HTR-8/SVneo (cell line): ENCODE results near the gene CCDC195.

Source experiments
- DNase-seq: peaks from one replicate; pipeline ENCODE4 v3.0.0; 2011; ENCODE audit warnings: low spot score, mixed read lengths; ENCODE audit not compliant: insufficient read length
- FAIRE-seq: peaks from 2 replicates; lab custom pipeline; 2011; peaks lifted over from hg19 to GRCh38; lab: Jason Lieb, UNC

CCDC195 gene, protein sequence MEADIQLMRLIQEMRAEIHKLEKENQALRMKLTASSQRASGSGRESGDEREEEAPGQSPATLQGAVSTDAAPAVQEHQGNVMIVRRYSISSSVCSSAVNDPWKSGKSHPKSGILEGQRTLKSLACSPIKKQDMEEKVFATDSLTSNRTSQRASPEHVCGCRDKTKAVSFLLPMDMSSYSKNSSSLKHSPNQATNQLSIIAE

DNA sequence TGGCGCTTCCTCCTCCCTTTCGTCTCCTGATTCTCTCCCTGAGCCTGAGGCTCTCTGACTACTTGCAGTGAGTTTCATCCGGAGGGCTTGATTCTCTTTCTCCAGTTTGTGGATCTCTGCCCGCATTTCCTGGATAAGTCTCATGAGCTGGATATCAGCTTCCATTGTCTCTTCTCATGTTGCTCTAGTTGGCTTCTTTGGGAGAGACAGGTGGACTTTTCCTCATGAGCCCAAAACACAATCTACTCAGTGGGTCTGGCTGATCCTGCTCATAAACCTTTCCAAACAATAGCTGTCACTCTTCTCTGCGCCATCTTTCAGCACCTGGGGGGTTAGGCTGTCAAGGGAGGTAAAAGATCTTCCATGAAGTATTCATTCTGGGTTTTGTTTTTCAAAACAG lies at the start of gene CCDC195:
TSS of gene CCDC195 (minus strand) at position 165 of the 400 bp plus-strand sequence. CDS start at position 165, 0 bp downstream.
- DNase-seq (no peak), FAIRE-seq (no peak)

DNA sequence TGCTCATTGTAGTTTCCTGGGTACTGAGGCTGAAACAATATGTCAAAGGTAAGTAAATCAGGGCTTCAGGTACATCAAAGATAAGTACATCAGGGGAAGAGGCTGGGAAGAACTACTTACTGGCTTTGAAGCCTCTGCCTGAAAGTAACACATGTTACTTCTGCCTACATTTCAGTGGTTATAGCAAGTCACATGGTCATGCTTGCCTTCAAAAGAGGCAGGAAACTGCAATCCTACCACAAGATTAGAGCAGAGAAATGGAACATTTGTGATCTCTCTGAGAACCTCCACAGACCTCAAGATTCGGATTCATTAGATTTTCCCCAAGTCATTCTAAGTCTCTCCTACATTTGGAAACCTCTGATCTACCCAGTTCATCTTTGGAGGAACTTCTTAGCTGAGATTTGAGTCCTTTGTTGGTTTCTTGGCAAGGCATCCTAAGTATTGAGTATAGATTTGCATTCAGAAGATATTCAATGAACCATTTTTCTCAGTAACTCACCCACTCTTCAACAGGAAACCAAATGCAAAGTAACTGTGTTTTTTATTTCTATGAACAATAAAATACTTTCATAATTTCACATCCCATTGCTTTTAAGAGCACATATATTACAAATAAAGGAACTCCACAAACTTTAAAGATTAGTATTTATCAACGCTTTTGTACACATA lies 48.5 kb upstream of the CCDC195 start:
- no peak for FAIRE-seq

DNA sequence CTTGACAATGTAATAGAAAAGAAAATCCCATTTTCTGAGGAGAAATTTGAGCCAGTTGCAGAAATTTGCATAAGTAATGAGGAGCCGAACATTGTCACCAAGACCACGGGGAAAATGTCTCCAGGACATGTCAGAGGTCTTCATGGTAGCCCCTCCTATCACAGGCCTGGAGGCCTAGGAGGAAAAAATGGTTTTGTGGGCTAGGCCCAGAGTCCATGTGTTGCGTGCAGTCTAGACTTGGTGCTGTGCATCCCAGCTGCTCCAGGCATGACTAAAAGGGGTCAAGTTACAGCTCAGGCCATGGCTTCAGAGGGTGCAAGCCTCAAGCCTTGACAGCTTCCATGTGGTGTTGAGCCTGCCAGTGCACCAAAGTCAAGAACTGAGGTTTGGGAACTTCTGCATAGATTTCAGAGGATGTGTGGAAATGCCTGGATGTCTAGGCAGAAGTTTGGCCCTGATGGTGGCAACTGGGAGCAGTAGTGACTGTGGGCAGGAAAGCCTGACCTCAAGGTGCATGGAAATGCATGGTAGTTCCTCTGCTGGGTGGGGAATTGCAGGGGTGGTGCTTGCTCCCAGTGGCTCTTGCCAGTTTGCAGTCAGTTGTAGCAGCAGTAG lies 41.9 kb upstream of the CCDC195 start:
- no peak for FAIRE-seq
- no peak for DNase-seq

More for the DNA sequence above, 48.5 kb upstream of the CCDC195 start:
- DNase-seq: no peak

DNA sequence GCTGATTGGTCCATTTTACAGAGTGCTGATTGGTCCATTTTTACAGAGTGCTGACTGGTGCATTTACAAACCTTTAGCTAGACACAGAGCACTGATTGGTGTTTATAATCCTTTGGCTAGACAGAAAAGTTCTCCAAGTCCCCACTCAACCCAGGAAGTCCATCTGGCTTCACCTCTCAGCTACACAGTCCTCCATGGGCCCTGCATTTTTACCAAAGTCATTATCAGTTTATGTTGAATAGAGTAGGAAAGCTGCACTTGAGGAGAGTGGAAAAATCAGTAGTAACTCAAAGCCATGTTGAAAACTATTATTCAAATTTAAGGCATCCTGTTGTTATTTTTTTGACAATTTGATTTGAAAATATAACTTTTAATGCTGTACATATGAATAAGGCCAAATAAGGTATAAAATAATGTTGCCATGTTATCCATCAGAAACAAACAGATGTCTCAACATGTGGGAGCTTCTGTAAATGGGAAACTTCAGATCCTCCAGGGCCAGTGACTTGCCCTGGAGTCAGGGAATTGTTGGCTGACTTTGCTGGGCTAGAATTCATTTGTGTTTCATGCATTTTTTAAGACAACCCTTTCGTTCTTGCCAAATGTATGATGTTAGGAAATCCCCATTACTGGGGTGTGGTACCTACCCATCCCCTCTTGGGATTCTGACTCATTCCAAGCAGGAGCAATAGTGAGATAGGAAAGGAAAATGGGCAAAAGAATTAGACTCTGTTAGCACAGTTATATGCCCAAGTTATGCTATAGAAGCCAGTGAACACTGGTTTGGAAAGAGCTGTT lies 37.8 kb upstream of the CCDC195 start:
- DNase-seq (no peak), FAIRE-seq (no peak)

DNA sequence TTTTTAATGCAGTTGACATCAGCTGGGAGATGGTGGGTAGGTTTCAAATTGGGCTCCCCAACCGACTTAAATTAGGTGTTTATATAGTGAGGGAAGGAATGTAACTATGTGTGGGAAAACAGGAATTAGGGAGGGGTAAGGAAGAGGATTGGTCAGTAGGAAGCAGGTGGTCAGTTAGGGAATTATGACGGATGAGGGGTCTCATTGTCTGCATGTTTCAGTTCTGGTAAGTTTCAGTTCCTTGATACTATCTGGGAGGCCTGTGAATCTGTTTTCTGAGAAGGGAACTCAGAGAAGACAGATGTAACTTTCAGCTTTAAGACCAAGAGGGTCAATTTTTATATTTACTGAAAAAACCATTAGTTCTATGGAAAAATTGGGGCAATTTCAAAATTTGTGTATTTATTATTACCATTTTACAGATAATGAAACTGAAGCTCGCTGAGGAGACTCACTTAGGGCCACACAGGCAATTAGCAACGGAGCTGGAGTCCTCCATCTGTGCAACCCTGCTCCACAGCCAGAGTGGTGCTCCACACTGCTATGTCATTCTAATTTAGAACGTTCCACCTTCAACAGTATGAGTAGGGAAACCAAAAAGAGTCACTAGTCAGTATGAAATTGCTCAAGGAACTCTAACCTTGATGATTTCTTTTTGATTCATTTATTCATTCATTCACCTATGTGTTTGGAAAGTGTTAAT lies 36.0 kb upstream of the CCDC195 start:
- DNase-seq (no peak), FAIRE-seq (no peak)

DNA sequence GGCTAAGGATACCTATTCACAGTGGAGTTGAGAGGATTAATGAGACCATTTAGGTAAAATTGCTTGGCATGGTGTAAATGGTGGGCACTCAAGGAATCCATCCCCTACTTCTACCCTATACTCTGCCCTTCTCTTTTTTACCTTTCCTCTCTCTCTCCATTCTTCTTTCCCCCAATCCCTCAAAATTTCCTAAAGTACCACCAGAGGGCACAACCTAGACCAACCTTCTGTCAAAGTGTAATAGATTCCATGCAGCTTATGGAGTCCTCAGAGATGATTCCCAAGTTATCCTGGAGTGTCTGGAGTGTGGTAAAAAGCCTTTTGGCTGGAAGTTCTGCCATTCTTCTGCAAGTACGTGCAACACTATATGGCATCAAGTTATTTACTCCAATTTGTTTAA lies 33.0 kb upstream of the CCDC195 start:
- FAIRE-seq (no peak), DNase-seq (peak; percentile 13)

DNA sequence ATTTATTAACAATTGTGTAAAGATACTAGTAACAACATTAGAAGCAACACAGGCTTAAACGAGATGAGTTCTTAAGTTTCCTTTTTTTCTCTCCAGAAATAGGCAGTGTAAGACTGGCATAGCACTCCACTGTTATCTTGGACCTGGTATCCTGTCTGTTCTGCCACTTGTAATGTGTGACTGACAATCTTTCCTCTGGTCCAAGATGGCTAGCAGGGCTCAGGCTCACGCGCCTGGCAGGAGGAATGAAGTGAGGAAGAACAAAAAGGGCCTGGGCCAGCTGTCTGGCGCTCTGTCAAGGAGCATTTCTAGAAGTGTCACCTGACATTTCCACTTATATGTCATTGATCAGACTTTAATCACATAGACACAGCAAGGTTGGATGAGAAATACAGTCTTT lies 31.6 kb upstream of the CCDC195 start:
- no peak for FAIRE-seq
- no peak for DNase-seq

DNA sequence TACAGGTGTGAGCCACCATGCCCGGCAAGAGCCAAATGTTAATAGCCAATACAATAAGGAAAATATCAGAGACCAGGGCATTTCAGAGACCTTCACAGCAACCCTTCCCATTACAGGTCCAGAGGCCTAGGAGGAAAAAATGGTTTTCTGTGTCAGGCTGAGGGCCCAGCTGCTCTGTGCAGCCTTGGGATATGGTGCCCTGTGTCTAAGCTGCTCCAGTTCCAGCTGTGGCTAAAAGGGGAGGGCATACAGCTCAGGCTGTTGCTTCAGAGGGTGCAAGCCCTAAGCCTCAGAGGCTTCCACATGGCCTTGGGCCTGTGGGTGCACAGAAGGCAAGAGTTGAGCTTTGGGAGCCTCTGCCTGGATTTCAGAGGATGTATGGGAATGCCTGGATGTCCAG lies 20.1 kb upstream of the CCDC195 start:
- DNase-seq (no peak), FAIRE-seq (no peak)

DNA sequence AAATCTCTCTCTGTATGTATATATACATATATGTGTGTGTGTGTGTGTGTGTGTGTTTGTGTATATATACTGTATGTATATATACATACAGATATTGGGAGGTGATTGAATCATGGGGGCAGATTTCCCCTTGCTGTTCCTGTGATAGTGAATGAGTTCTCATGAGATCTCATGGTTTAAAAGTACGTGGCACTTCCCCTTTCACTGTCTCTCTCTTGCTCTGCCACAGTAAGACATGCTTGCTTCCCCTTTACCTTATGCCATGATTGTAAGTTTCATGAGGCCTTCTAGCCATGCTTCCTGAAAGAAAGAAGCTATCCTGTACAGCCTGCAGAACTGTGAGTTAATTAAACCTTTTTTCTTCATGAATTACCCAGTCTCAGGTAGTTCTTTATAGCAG lies 18.8 kb upstream of the CCDC195 start:
- FAIRE-seq: peak; percentile 9
- DNase-seq: no peak

DNA sequence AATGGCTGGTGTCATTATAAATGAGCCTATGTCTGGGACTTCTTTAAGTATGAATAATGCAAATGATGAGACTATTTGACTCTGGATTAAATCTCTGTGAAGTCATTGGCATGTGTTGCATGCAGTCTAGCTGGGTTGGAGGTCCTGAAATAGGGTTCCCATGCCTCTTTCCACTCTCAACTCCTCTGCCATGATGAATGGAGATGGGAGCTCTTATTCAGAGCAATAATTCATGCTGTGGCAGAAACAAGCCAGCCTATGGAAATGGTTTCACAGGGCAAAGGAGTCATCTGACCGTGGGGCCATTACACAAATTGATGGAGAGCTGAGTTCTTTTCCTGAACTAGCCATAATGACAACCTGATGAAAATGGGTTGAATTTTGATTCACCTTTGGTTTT lies 15.5 kb upstream of the CCDC195 start:
- no peak for DNase-seq
- FAIRE-seq: no peak

DNA sequence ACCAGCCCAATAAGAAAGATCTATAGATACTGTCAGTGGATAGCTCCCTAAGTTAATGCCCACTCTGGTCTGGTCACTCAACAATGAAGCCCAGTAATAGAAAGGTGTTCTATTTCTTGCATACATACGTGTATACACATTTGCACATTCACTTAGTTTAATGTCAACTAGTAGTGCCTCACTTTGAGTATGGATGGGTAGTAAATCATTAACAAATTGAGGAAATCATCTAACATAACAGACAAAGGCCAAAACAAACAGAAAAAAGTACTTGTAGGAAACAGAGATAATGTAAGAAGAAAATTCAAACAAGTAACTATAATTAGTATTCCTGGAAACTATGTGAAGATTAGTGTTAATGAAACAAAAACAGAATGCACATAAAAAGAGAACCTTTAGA lies 13.3 kb upstream of the CCDC195 start:
- FAIRE-seq (no peak), DNase-seq (no peak)

DNA sequence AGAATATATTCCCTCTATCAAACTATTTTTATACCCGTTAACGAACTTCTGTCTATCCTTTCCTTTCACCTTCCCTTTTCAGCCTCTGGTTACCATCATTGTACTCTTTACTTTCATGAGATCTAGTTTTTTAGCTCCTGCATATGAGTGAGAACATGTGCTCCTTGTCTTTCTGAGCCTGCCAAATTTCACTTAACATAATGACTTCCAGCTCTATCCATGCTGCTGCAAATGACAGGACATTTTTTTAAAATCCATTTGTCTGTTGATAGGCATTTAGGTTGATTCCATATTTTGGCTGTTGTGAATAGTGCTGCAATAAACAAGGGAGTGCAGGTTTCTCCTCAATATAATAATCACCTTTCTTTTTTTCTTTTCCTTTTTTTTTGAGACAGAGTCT lies 8.2 kb upstream of the CCDC195 start:
- FAIRE-seq (no peak), DNase-seq (no peak)

DNA sequence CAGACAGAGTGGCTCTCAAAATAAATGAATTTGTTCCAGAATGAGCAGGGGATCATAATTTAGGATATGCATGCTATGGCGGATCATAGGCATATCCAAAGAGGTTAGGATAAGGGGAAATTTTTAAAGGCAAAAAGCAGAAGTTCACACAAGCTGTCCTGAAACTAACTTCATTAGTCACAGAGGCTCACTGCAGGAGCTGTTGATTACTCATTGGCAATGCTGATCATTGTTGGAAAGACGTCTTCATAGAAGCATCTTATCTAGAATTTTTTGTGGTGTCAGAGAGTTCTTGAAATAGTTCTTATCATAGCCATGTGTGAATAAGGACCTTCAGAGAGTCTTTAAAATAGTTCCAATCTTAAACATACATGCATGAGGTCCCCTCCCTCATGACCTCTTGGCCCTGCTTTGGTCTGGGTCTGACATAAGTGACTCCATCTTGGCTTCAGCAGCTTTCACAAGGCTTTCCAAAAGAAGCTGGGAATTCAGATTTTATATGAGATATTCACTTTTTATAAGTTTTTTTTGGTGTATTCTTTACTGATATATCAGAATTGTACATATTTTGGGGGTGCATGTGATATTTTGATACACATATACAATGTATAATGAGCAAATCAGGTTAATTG lies 7.5 kb upstream of the CCDC195 start:
- DNase-seq (no peak), FAIRE-seq (no peak)

DNA sequence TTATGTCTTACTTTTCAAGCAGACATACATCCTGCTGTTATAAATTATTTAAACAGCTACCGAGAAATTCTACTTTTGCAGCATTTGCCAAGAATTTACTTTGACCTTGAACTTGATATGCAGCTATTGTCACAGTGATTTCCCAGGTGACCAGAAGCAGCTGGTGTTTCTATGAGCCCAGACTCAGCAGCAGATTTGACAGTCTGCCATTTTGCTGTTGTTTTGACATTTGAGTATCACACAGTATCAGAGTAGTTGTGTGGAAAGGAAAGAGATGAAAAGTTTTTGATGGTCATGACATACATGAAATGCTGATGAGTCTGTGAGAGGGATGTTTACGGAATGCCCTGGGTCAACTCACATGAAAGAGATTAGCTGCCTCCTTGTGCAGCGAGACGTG lies 6.6 kb upstream of the CCDC195 start:
- DNase-seq (no peak), FAIRE-seq (no peak)

DNA sequence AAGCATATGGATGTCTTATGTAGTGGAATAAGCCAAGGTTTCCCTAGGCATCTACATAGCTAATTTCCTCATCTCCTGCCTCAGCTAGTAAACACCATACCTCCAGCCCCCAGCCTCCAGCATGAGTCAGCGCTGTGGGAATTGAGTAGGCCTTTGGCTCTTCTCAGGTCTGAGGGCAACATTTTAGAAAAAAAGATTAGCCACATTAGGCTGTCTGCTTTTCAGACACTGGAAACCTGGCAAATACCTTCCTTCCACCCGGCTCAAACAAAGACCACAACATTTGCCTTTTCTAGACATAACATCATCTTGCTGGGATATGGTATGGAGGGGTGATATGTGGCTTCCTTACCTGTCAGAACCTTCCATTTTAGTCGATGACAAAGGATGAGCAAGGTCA lies 6.1 kb upstream of the CCDC195 start:
- FAIRE-seq: no peak
- DNase-seq: no peak

DNA sequence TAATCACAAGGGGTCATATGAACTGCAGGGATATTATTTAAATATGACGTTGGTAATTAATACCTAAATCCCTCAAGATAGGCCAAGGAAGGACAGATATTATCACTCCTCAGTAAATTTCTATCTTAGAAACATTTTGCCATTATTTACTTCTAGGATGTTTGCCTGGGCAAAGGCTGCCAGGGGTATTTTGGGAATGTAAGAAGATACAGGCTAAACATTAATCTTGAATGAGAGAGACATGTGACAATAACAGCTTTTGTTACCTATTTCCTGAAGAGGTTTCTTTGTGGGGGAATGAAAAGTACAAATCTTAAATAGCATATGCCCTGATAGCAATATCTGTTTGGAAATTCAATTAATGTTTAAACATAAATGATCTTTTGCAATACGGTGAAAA lies 756 bp upstream of the CCDC195 start:
- no peak for DNase-seq
- no peak for FAIRE-seq

DNA sequence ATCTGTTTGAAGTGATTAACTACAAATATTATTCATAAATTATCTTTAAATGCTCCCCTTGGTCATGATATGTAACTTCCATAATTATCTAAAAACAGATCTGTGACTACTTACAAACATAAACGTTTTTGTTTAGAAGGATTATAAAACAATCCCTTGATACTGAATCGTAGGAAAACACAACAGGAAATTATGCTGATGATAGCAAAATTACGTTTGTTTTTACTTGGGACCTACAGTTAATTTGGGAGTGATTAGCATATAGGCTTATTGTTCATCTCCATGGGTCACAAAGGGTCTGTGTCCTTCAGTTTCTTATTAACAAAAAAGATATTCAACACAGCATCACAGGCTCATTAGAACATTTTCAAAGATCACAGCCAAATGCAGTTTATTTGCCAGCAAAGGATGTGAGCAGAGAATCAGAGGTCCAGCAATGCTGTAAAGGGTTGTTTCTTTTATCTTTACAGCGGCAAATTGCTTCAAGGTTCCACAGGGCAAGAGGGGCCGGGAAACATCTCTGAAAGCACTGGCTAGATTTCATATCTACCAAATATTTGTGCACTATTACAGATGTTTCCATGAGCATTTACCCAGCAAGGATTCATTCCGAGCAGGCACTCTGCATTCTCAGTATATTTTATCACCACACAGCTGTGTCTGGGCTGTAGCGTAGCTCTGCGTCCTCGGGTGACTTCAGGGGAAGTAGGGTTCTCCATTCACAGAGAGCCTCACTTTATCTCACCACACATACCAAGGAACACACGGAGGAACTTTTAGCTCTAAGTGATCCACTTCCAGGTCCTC lies 4.1 kb downstream of the CCDC195 start:
- no peak for FAIRE-seq
- DNase-seq: no peak

DNA sequence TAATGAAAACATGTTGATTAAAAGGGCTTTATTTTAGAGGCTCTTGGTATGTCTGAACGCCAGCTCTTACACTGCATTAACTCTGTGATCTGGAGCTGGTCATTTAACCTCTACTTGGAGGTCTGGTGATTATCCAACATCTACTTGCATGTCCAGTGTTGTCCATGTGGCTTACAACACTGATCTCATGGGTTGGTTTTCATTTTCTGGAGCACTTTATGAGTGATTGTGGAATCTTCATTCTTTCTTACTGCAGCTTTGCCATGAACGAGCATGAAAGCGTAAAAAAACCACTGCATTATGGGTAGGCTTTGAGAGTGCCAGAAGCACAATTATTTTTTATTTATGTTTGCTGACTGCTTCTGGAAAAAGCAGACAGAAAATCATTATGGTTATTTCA lies 4.8 kb downstream of the CCDC195 start:
- FAIRE-seq: no peak
- no peak for DNase-seq

DNA sequence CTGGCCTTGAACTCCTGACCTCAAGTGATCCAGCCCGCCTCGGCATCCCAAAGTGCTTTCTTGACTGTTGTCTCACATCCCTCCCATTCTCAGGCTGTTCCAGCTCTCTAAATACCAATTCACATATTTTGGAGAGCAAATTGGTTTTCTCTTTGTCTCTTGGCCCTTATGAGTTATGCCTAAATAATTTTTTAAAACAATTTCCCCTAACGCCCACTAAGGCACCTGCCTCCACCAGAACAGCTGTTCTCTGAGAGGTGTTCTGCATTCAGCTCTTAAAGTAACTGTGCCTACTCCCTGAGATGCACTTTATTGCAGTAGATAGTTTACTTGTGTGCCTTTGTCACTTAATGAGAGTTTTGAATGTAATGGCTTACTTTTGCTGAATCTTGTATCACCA lies 6.9 kb downstream of the CCDC195 start:
- FAIRE-seq (no peak), DNase-seq (no peak)
